ENCODE measurements around the gene ZBED1.

GRCh38 chrX:2539586-2539985 lies 38.8 kb upstream of the ZBED1 start:
- no peak for TF ChIP-seq CTCF (conservative IDR thresholded peaks at IDR 0.05; ENCODE audit: low read depth, low read length)
- TF ChIP-seq EZH2 (IDR thresholded peaks at IDR 0.05; ENCODE audit: low read length, unreplicated experiment), result no peak
- TF ChIP-seq EZH2phosphoT487 (IDR thresholded peaks at IDR 0.05; ENCODE audit: borderline replicate concordance, low read length), result no peak
